Left lung (tissue), 14 donors: ENCODE results near the gene THAP3. TPM values are rescaled to one million over a fixed set of nuclear protein-coding genes. Genes with fewer than 3 reads are reported as not detected.
A peak's percentile ranks its signal among the peaks of the same experiment; 100 is the strongest.

Source experiments
- ATAC-seq: fragments of 200-7000 bp; cut with Tn5 transposase; one replicate; pipeline ENCODE4 v1.9.1; 2020; ENCODE audit warnings: moderate library complexity
- DNase-seq, 4 donors: peaks; one replicate each; pipeline ENCODE4 v3.0.0-alpha.2; 2013 to 2020
- H3K27ac ChIP-seq, 2 donors: fragments of 200-600 bp; sonication (generic) in 1 of 2; one replicate each; pipeline versions ENCODE4 v1.5.0 to v1.8.0; 2020 to 2021
- H3K27me3 ChIP-seq, 2 donors: fragments of 200-600 bp; sonication (generic) in 1 of 2; one replicate each; pipeline versions ENCODE4 v1.5.0 to v1.8.0; 2020 to 2021
- H3K36me3 ChIP-seq, 2 donors: fragments of 200-600 bp; sonication (generic) in 1 of 2; one replicate each; pipeline versions ENCODE4 v1.5.0 to v1.8.0; 2020 to 2021
- H3K4me1 ChIP-seq, 2 donors: fragments of 200-600 bp; one replicate each; pipeline ENCODE4 v1.8.0; 2021
- H3K4me3 ChIP-seq, 2 donors: fragments of 200-600 bp; sonication (generic) in 1 of 2; one replicate each; pipeline versions ENCODE4 v1.5.0 to v1.8.0; 2020 to 2021; ENCODE audit warnings: mild to moderate bottlenecking in 1 of 2
- H3K9me3 ChIP-seq, 2 donors: fragments of 200-600 bp; sonication (generic) in 1 of 2; one replicate each; pipeline versions ENCODE4 v1.5.0 to v1.8.0; 2020 to 2021
- intact Hi-C, 2 donors: fragments of 100-400 bp; cut with DNase I; formaldehyde crosslinking; loops; one replicate each; pipeline versions ENCODE4 v1.11.2 to v1.14.2; 2022
- long read RNA-seq, 12 donors: library from polyadenylated mRNA in 2 of 12; unstranded in 2 of 12; transcript quantifications; one replicate each; pipeline ENCODE4 v2.0.0 and lab custom pipeline, GENCODE V29; 2019 to 2026
- polyA plus RNA-seq, 6 donors: library from polyadenylated mRNA; unstranded; fragments of 120-200 nt; gene quantifications; one replicate each; pipeline ENCODE4 v1.2.1, GENCODE V29; 2013; ENCODE audit not compliant: insufficient read length in 6 of 6
- total RNA-seq, 2 donors: library from RNA; stranded (reverse); fragmentation: NEBNext Ultra II Directional; extraction: Animal tissue kit (Norgen Biotek cat#: 25700); gene quantifications; one replicate each; pipeline ENCODE4 v1.2.1, GENCODE V29; 2021
- TF ChIP-seq, protein P1 (sequence below), 2 donors: fragments of 200-600 bp; sonication (generic) in 1 of 2; IDR thresholded peaks; one replicate each; pipeline versions ENCODE4 v1.5.0 to v1.8.0; 2021; ENCODE audit warnings: antibody characterized with exemption in 2 of 2
- donor health status: DM: no; HTN: yes; CAD: no.
- donor health status: DM: no; HTN: no; CAD: no.

Gene THAP3, protein sequence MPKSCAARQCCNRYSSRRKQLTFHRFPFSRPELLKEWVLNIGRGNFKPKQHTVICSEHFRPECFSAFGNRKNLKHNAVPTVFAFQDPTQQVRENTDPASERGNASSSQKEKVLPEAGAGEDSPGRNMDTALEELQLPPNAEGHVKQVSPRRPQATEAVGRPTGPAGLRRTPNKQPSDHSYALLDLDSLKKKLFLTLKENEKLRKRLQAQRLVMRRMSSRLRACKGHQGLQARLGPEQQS
- total RNA-seq (10 to 100 TPM; 14.5 to 16.5 TPM), polyA plus RNA-seq (10 to 100 TPM; 15.5 to 20.5 (median 17.9) TPM)
- long read RNA-seq, donor 1, partial matches to known transcripts: 6 of 9 reads
- long read RNA-seq, donor 1, other reads (novel, unspliced or antisense): 0 of 9 reads
- long read RNA-seq, donor 2, partial matches to known transcripts: 19 of 29 reads
- long read RNA-seq, donor 2, other reads (novel, unspliced or antisense): 6 of 29 reads
- long read RNA-seq, donor 3, partial matches to known transcripts: 9 of 9 reads
- long read RNA-seq, donor 3, other reads (novel, unspliced or antisense): 0 of 9 reads
- long read RNA-seq, donor 4, partial matches to known transcripts: 18 of 26 reads
- long read RNA-seq, donor 4, other reads (novel, unspliced or antisense): 6 of 26 reads
- long read RNA-seq, donor 5, partial matches to known transcripts: 23 of 24 reads
- long read RNA-seq, donor 5, other reads (novel, unspliced or antisense): 0 of 24 reads
- long read RNA-seq, donor 6, partial matches to known transcripts: 31 of 38 reads
- long read RNA-seq, donor 6, other reads (novel, unspliced or antisense): 5 of 38 reads
- long read RNA-seq, donor 7, partial matches to known transcripts: 0 of 1 reads
- long read RNA-seq, donor 7, other reads (novel, unspliced or antisense): 0 of 1 reads
- long read RNA-seq, donor 8, partial matches to known transcripts: 7 of 10 reads
- long read RNA-seq, donor 8, other reads (novel, unspliced or antisense): 0 of 10 reads
- long read RNA-seq, donor 9: 0 reads
- long read RNA-seq, donor 10, partial matches to known transcripts: 8 of 12 reads
- long read RNA-seq, donor 10, other reads (novel, unspliced or antisense): 1 of 12 reads
- long read RNA-seq, donor 11, partial matches to known transcripts: 6 of 7 reads
- long read RNA-seq, donor 11, other reads (novel, unspliced or antisense): 0 of 7 reads
- long read RNA-seq, donor 12, partial matches to known transcripts: 0 of 1 reads
- long read RNA-seq, donor 12, other reads (novel, unspliced or antisense): 0 of 1 reads

DNA sequence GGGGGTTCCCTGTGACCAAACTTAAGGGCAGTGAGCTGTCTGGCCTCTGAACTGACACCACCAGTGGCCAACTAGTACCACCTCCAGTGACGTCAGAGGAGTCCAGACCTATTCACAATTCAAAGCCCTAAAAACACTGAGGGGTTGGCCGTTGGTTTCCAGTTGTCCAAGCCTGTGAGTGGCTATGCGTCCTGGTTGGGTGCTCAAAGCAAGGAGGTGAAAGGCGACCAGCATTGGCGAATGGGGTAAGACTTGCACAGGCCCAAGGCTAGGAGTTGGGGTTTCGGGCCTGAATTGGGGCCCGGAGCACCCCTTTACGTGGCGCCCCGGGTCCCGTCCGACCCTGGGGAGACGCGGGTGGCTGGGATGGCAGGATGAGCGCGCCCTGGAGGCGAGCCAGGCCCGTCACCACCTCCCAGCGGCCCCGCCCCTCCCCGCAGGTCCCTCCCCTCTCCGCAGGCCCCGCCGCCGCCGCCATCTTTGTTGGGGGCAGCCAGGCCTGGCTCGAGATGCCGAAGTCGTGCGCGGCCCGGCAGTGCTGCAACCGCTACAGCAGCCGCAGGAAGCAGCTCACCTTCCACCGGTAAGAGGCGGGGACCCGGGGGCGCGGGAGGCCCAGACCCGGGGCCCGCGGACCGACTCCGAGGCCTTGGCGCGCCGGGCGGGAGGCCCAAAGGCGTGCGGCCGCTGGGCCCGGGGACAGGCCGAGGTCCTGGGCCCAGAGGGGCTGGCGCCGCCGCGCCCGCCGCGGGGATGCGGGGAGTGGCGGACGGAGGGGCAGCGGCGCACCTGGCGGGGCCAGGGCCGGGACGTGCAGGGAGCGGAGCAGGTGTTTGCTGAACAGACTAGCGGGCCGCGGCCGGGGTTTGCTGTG lies at the start of gene THAP3:
THAP3 (plus strand) TSS at position 159 of the 874 bp plus-strand sequence; CDS start at position 510, 351 bp downstream.
- DNase-seq: peak; percentile 82 to 99 (median 87)
- no peaks in the 10 kb centered on the region for H3K27me3 ChIP-seq
- H3K27ac ChIP-seq: peak within 1 kb of the TSS; percentile 74 to 86
- H3K4me3 ChIP-seq: peak within 1 kb of the TSS; percentile 69 to 75
- peaks cover 0 to 60% of the 10 kb centered on the region in 2 donors for H3K36me3 ChIP-seq
- ATAC-seq: peak; percentile 96
- no peaks in the 10 kb centered on the region for H3K9me3 ChIP-seq
- intact Hi-C loops: no loop called here
- peaks cover 7 to 27% of the 10 kb centered on the region in 2 donors for H3K4me1 ChIP-seq
- TF ChIP-seq, protein P1, sequence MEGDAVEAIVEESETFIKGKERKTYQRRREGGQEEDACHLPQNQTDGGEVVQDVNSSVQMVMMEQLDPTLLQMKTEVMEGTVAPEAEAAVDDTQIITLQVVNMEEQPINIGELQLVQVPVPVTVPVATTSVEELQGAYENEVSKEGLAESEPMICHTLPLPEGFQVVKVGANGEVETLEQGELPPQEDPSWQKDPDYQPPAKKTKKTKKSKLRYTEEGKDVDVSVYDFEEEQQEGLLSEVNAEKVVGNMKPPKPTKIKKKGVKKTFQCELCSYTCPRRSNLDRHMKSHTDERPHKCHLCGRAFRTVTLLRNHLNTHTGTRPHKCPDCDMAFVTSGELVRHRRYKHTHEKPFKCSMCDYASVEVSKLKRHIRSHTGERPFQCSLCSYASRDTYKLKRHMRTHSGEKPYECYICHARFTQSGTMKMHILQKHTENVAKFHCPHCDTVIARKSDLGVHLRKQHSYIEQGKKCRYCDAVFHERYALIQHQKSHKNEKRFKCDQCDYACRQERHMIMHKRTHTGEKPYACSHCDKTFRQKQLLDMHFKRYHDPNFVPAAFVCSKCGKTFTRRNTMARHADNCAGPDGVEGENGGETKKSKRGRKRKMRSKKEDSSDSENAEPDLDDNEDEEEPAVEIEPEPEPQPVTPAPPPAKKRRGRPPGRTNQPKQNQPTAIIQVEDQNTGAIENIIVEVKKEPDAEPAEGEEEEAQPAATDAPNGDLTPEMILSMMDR (IDR thresholded peaks at IDR 0.05): peak in 1 of 2 donors; percentile 37

DNA sequence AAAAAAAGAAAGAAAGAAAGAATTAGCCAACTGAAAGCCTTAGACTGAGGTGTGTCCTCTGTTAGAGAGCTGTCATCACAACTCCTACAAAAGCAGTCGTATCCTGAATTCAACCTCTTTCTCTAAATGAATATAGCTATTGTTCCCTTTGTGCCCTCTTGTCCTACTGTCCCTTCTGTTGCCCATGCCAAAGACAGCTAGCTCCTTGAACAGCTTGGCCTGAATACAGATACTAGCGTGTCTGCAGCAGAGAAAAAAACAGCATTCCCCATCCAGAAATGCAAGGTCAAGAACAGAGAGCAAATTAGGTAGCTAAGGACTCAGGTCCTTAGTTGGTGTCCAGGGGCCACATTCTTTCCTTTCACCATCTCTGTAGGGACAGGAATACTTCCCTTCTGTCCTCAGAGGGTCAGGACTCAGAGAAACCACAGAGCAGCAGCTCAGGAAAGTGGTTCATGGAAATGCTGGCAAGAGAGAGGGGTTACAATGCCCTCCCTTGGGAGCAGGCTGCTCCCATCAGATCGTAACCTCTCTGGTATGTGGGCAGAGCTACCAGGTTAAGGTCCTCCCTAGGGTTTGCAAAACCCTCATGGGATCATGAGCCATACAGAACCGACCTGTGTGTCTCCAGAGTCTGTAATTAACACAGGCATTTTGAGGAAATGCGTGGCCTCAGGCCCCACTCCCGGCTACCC lies 46.7 kb upstream of the THAP3 start:
- H3K4me1 ChIP-seq: peaks cover 11 to 32% of the 10 kb centered on the region in 2 donors
- intact Hi-C loops: no loop called here
- no peaks in the 10 kb centered on the region for H3K9me3 ChIP-seq
- no peaks in the 10 kb centered on the region for H3K36me3 ChIP-seq
- H3K27me3 ChIP-seq: no peaks in the 10 kb centered on the region
- TF ChIP-seq, protein P1 (IDR thresholded peaks at IDR 0.05): no peak
- DNase-seq (no peak), ATAC-seq (no peak)
- no peak overlapping the region for H3K4me3 ChIP-seq
- no peak overlapping the region for H3K27ac ChIP-seq

DNA sequence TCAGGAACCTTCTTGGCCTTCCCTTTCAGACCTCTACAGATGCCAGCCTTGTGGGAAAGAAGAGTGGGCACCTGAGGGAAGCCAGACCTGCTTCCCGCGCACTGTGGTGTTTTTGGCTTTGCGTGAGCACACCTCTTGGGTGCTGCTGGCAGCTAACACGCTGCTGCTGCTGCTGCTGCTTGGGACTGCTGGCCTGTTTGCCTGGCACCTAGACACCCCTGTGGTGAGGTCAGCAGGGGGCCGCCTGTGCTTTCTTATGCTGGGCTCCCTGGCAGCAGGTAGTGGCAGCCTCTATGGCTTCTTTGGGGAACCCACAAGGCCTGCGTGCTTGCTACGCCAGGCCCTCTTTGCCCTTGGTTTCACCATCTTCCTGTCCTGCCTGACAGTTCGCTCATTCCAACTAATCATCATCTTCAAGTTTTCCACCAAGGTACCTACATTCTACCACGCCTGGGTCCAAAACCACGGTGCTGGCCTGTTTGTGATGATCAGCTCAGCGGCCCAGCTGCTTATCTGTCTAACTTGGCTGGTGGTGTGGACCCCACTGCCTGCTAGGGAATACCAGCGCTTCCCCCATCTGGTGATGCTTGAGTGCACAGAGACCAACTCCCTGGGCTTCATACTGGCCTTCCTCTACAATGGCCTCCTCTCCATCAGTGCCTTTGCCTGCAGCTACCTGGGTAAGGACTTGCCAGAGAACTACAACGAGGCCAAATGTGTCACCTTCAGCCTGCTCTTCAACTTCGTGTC lies 45.9 kb upstream of the THAP3 start:
- Histone ChIP-seq H3K4me3 (peak overlapping the region in 1 of 2 donors; percentile 92), H3K27ac (peak overlapping the region; percentile 88 to 96), H3K9me3 (no peaks in the 10 kb centered on the region), H3K36me3 (no peaks in the 10 kb centered on the region), H3K27me3 (no peaks in the 10 kb centered on the region), H3K4me1 (peaks cover 11 to 35% of the 10 kb centered on the region in 2 donors)
- DNase-seq: no peak
- intact Hi-C loops: no loop called here
- no peak for ATAC-seq
- TF ChIP-seq, protein P1 (IDR thresholded peaks at IDR 0.05): no peak
